Suprapubic skin (tissue), 4 donors: ENCODE results near the gene PLXNA4. TPM values are rescaled to one million over a fixed set of nuclear protein-coding genes. Genes with fewer than 3 reads are reported as not detected.

ENCODE experiments used
- DNase-seq, 2 donors: peaks; one replicate each; pipeline ENCODE4 v3.0.0-alpha.2; 2019; ENCODE audit warnings: low spot score in 2 of 2
- H3K27ac ChIP-seq: fragments of 200-600 bp; sonication (generic); one replicate; pipeline ENCODE4 v1.5.1; 2019
- H3K27me3 ChIP-seq: fragments of 200-600 bp; sonication (generic); one replicate; pipeline ENCODE4 v1.5.1; 2019
- H3K36me3 ChIP-seq: fragments of 200-600 bp; sonication (generic); one replicate; pipeline ENCODE4 v1.5.1; 2019
- H3K4me1 ChIP-seq: fragments of 200-600 bp; sonication (generic); one replicate; pipeline ENCODE4 v1.5.1; 2019
- H3K4me3 ChIP-seq: fragments of 200-600 bp; sonication (generic); one replicate; pipeline ENCODE4 v1.5.1; 2019; ENCODE audit warnings: mild to moderate bottlenecking
- H3K9me3 ChIP-seq: fragments of 200-600 bp; sonication (generic); one replicate; pipeline ENCODE4 v1.5.1; 2019
- EP300 ChIP-seq: sonication (generic); formaldehyde crosslinking; IDR thresholded peaks from one replicate; pipeline ENCODE4 v1.6.1; 2017; ENCODE audit warnings: antibody characterized with exemption
- POLR2A ChIP-seq, 2 donors: fragments of 450-650 bp; IDR thresholded peaks; one replicate each; pipeline ENCODE4 v1.6.1; 2017; ENCODE audit warnings: antibody characterized with exemption in 2 of 2, mild to moderate bottlenecking in 2 of 2, moderate library complexity in 2 of 2
- POLR2AphosphoS5 ChIP-seq, 3 donors: sonication (generic); formaldehyde crosslinking; IDR thresholded peaks; one replicate each; pipeline ENCODE4 v1.6.1; 2017; ENCODE audit warnings: antibody characterized with exemption in 3 of 3
- WGBS: methylation state at CpG from one replicate; pipeline ENCODE4 v1.1.5; 2018; 5-methylcytosine and 5-hydroxymethylcytosine counted together
- total RNA-seq, 4 donors: library from RNA; depleted of rRNA; stranded (reverse); fragments of >200 nt; gene quantifications; one replicate each; pipeline ENCODE4 v1.1.0, GENCODE V29; 2016
- TF ChIP-seq, protein P1 (sequence below), 2 donors: fragments of 200-600 bp in 1 of 2; fragments of 450-650 bp in 1 of 2; sonication (generic) in 1 of 2; IDR thresholded peaks; one replicate each; pipeline ENCODE4 v1.5.1; 2016 to 2019; ENCODE audit warnings: antibody characterized with exemption in 2 of 2, mild to moderate bottlenecking in 1 of 2, moderate library complexity in 1 of 2

The PLXNA4 gene
- total RNA-seq, 4 donors from 2014 or later: 5.4 to 10.7 (median 7.1) TPM

GRCh38 chr7:132075515-132075914 lies 500.8 kb downstream of the PLXNA4 start:
- DNase-seq: no peak
- Histone ChIP-seq H3K4me1 (no peaks in the 10 kb centered on the region), H3K27me3 (peaks cover 9% of the 10 kb centered on the region), H3K4me3 (no peak overlapping the region), H3K36me3 (no peaks in the 10 kb centered on the region), H3K9me3 (no peaks in the 10 kb centered on the region), H3K27ac (no peak overlapping the region)
- 36% methylated on average over 6 of the region's 6 CpGs for WGBS
- TF ChIP-seq POLR2A (IDR thresholded peaks at IDR 0.05) (no peak), EP300 (no peak), POLR2AphosphoS5 (IDR thresholded peaks at IDR 0.05) (no peak)
- TF ChIP-seq, protein P1, sequence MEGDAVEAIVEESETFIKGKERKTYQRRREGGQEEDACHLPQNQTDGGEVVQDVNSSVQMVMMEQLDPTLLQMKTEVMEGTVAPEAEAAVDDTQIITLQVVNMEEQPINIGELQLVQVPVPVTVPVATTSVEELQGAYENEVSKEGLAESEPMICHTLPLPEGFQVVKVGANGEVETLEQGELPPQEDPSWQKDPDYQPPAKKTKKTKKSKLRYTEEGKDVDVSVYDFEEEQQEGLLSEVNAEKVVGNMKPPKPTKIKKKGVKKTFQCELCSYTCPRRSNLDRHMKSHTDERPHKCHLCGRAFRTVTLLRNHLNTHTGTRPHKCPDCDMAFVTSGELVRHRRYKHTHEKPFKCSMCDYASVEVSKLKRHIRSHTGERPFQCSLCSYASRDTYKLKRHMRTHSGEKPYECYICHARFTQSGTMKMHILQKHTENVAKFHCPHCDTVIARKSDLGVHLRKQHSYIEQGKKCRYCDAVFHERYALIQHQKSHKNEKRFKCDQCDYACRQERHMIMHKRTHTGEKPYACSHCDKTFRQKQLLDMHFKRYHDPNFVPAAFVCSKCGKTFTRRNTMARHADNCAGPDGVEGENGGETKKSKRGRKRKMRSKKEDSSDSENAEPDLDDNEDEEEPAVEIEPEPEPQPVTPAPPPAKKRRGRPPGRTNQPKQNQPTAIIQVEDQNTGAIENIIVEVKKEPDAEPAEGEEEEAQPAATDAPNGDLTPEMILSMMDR (IDR thresholded peaks at IDR 0.05): no peak

GRCh38 chr7:132073920-132074589 lies 502.2 kb downstream of the PLXNA4 start:
- Histone ChIP-seq H3K4me1 (no peaks in the 10 kb centered on the region), H3K27me3 (peaks cover 9% of the 10 kb centered on the region), H3K27ac (no peak overlapping the region), H3K4me3 (no peak overlapping the region), H3K36me3 (no peaks in the 10 kb centered on the region), H3K9me3 (no peaks in the 10 kb centered on the region)
- 66% methylated on average over 15 of the region's 15 CpGs for WGBS
- no peak for DNase-seq
- TF ChIP-seq, protein P1 (IDR thresholded peaks at IDR 0.05): no peak
- no peak for TF ChIP-seq EP300
- TF ChIP-seq POLR2A (IDR thresholded peaks at IDR 0.05): no peak
- TF ChIP-seq POLR2AphosphoS5 (IDR thresholded peaks at IDR 0.05): no peak
